ENCODE results near the gene SPTBN2. TPM values are rescaled to one million over a fixed set of nuclear protein-coding genes. Genes with fewer than 3 reads are reported as not detected.

Gene SPTBN2
- total RNA-seq, 2 experiments from 2014 or later = not detected

- TF ChIP-seq CTCF (IDR thresholded peaks at IDR 0.05) = no peak
- Histone ChIP-seq H3K27me3 (ENCODE audit: control insufficient read depth in 1 of 2, insufficient read depth in 2 of 2, low read length in 2 of 2) (peaks cover 18 to 27% of the 10 kb centered on the region in 2 experiments), H3K27ac (ENCODE audit: low read depth in 1 of 2, low read length in 2 of 2) (no peak overlapping the region), H3K4me1 (ENCODE audit: insufficient read depth, low read length) (peaks cover 7% of the 10 kb centered on the region), H3K4me3 (ENCODE audit: low read length) (no peak overlapping the region), H3K36me3 (ENCODE audit: insufficient read depth, low read length) (no peaks in the 10 kb centered on the region), H3K9me3 (ENCODE audit: control insufficient read depth in 1 of 2, insufficient read depth in 1 of 2, low read length in 2 of 2) (no peaks in the 10 kb centered on the region)
- no peaks in the 10 kb centered on the region for H3K4me1 Mint-ChIP-seq (ENCODE audit: low read depth)
- DNase-seq = no peak
- no peaks in the 10 kb centered on the region for H3K9me3 Mint-ChIP-seq
- H3K27ac Mint-ChIP-seq = no peak overlapping the region
- ChIA-PET CTCF (no interaction called here), POLR2A (no interaction called here)
- no peak for ATAC-seq (ENCODE audit: poor library complexity)
- intact Hi-C loops (cut with DNase I, micrococcal nuclease) = no loop called here
- H3K27me3 Mint-ChIP-seq = peaks cover 83% of the 10 kb centered on the region
- no peaks in the 10 kb centered on the region for H3K36me3 Mint-ChIP-seq (ENCODE audit: low read depth)
- no peak overlapping the region for H3K4me3 Mint-ChIP-seq
Observed at GRCh38 chr11:66720899-66721470, 8.0 kb downstream of the SPTBN2 start.

GRCh38 chr11:66720223-66720898 is 8.7 kb downstream of the SPTBN2 start:
- Mint-ChIP-seq H3K27me3 (peaks cover 77% of the 10 kb centered on the region), H3K4me1 (ENCODE audit: low read depth) (no peaks in the 10 kb centered on the region), H3K36me3 (ENCODE audit: low read depth) (no peaks in the 10 kb centered on the region), H3K4me3 (no peak overlapping the region), H3K27ac (no peak overlapping the region), H3K9me3 (no peaks in the 10 kb centered on the region)
- Histone ChIP-seq H3K27me3 (ENCODE audit: control insufficient read depth in 1 of 2, insufficient read depth in 2 of 2, low read length in 2 of 2) (peaks cover 11 to 23% of the 10 kb centered on the region in 2 experiments), H3K36me3 (ENCODE audit: insufficient read depth, low read length) (no peaks in the 10 kb centered on the region), H3K4me1 (ENCODE audit: insufficient read depth, low read length) (peaks cover 7% of the 10 kb centered on the region), H3K9me3 (ENCODE audit: control insufficient read depth in 1 of 2, insufficient read depth in 1 of 2, low read length in 2 of 2) (no peaks in the 10 kb centered on the region), H3K27ac (ENCODE audit: low read depth in 1 of 2, low read length in 2 of 2) (no peak overlapping the region), H3K4me3 (ENCODE audit: low read length) (no peak overlapping the region)
- ChIA-PET POLR2A (no interaction called here), CTCF (no interaction called here)
- intact Hi-C loops (cut with DNase I, micrococcal nuclease) = no loop called here
- no peak for ATAC-seq (ENCODE audit: poor library complexity)
- TF ChIP-seq CTCF (IDR thresholded peaks at IDR 0.05) = no peak
- peak in 4 of 14 experiments; percentile 14 to 33 (median 24) for DNase-seq

- intact Hi-C loops (cut with DNase I, micrococcal nuclease) = no loop called here
- no peak for TF ChIP-seq CTCF (IDR thresholded peaks at IDR 0.05)
- no peaks in the 10 kb centered on the region for H3K9me3 Mint-ChIP-seq
- H3K27me3 Mint-ChIP-seq = peaks cover 69% of the 10 kb centered on the region
- H3K4me3 ChIP-seq (ENCODE audit: low read length) = no peak overlapping the region
- DNase-seq = no peak
- no peak for ATAC-seq (ENCODE audit: poor library complexity)
- ChIA-PET POLR2A (no interaction called here), CTCF (no interaction called here)
- H3K27me3 ChIP-seq (ENCODE audit: control insufficient read depth in 1 of 2, insufficient read depth in 2 of 2, low read length in 2 of 2) = peaks cover 2 to 12% of the 10 kb centered on the region in 2 experiments
- H3K9me3 ChIP-seq (ENCODE audit: control insufficient read depth in 1 of 2, insufficient read depth in 1 of 2, low read length in 2 of 2) = no peaks in the 10 kb centered on the region
- no peak overlapping the region for H3K4me3 Mint-ChIP-seq
- no peaks in the 10 kb centered on the region for H3K36me3 ChIP-seq (ENCODE audit: insufficient read depth, low read length)
- H3K36me3 Mint-ChIP-seq (ENCODE audit: low read depth) = no peaks in the 10 kb centered on the region
- no peak overlapping the region for H3K27ac Mint-ChIP-seq
- no peaks in the 10 kb centered on the region for H3K4me1 Mint-ChIP-seq (ENCODE audit: low read depth)
- H3K4me1 ChIP-seq (ENCODE audit: insufficient read depth, low read length) = peaks cover 7% of the 10 kb centered on the region
- H3K27ac ChIP-seq (ENCODE audit: low read depth in 1 of 2, low read length in 2 of 2) = no peak overlapping the region
Observed at GRCh38 chr11:66719111-66719872, 9.7 kb downstream of the SPTBN2 start.

Measured in CD4-positive, alpha-beta T cell (primary cell).